VCaP (cell line): ENCODE data around the gene PI4KA.

Experiments
- H3K27ac ChIP-seq: fragments of 450-650 bp; 2 replicates; pipeline ENCODE4 v1.5.1; 2017
- TF ChIP-seq, protein P1 (sequence below): fragments of 450-650 bp; conservative IDR thresholded peaks from 2 replicates; pipeline ENCODE4 v1.5.1; 2017; ENCODE audit warnings: mild to moderate bottlenecking, moderate library complexity

Gene PI4KA

DNA sequence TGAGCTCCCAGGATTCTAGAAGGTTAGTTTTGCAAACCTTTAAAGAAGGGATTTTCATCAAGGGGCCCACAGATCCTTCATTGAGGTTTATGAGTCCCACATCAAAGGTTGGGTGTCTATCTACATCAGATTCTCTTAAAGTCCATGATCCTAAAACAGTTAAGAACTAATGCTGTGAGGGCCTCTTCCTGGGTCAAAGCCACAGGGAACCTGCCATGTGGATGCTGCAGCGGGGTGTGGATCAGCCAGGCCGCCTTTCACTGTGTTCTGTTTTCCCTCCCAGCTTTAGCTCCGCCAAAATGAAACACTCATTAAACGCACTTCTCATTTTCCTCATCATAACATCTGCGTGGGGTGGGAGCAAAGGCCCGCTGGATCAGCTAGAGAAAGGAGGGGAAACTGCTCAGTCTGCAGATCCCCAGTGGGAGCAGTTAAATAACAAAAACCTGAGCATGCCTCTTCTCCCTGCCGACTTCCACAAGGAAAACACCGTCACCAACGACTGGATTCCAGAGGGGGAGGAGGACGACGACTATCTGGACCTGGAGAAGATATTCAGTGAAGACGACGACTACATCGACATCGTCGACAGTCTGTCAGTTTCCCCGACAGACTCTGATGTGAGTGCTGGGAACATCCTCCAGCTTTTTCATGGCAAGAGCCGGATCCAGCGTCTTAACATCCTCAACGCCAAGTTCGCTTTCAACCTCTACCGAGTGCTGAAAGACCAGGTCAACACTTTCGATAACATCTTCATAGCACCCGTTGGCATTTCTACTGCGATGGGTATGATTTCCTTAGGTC lies 79.4 kb downstream of the PI4KA start:
- TF ChIP-seq, protein P1, sequence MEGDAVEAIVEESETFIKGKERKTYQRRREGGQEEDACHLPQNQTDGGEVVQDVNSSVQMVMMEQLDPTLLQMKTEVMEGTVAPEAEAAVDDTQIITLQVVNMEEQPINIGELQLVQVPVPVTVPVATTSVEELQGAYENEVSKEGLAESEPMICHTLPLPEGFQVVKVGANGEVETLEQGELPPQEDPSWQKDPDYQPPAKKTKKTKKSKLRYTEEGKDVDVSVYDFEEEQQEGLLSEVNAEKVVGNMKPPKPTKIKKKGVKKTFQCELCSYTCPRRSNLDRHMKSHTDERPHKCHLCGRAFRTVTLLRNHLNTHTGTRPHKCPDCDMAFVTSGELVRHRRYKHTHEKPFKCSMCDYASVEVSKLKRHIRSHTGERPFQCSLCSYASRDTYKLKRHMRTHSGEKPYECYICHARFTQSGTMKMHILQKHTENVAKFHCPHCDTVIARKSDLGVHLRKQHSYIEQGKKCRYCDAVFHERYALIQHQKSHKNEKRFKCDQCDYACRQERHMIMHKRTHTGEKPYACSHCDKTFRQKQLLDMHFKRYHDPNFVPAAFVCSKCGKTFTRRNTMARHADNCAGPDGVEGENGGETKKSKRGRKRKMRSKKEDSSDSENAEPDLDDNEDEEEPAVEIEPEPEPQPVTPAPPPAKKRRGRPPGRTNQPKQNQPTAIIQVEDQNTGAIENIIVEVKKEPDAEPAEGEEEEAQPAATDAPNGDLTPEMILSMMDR = no peak
- peak overlapping the region; percentile 98 for H3K27ac ChIP-seq

GRCh38 chr22:20777420-20778177 lies 81.0 kb downstream of the PI4KA start:
- peak overlapping the region; percentile 98 for H3K27ac ChIP-seq
- TF ChIP-seq, protein P1 = peak; percentile 53

- TF ChIP-seq, protein P1 = no peak
- H3K27ac ChIP-seq = peak overlapping the region; percentile 98
Measured at GRCh38 chr22:20776624-20777405, 81.8 kb downstream of the PI4KA start.

- H3K27ac ChIP-seq = peak overlapping the region; percentile 98; the same call in 1 of the 2 replicates
Measured at GRCh38 chr22:20775342-20775895, 83.2 kb downstream of the PI4KA start.

DNA sequence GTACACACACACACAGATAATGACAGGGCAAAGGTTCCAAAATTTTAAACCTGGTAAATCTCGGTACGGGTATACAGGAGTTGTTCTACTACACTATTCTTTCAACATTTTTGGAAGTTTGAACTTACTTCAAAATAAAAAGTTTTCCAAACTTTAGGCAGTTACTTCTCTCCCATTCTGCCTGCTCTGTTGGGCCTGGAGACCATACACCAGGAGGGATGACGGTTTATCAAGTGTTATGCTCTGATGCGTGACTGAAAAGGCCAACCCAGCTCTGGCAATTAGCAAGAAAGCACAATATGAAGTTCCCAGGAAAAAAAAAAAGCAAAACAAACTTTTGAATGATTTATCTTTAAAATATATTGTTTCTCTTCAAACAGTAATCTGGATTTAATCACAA lies 83.7 kb downstream of the PI4KA start:
- TF ChIP-seq, protein P1 = no peak
- H3K27ac ChIP-seq = 0 out of 2 replicates have a peak overlapping the region, but pooled peaks have one; percentile 1

More at GRCh38 chr22:20775342-20775895, 83.2 kb downstream of the PI4KA start:
- TF ChIP-seq, protein P1 = no peak

DNA sequence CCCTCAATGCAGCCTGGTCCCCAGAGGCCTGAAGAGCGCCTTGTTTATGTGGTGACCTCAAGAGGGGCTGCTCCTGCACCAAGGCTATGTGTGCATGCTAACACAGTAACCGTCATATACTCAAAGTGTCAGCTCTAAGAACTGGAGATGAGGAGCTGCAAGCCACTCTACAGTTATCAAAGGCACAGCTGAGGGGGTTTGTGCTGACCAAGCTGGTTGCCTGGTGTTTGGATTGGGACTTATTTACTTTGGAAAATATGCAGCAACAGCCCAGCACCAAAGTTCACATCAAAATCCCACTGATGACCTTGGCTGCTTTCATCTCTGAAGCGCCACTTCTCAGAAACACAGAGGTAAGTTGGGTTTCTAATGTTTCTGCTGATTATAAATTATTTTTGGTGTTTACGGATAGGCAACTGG lies 84.8 kb downstream of the PI4KA start, which contains the start of gene SERPIND1:
SERPIND1 (plus strand) TSS at position 321 of the 420 bp plus-strand sequence. CDS start 5,200 bp downstream, outside the sequence.
- TF ChIP-seq, protein P1 = no peak
- H3K27ac ChIP-seq = peak within 1 kb of the TSS; percentile 7; the same call in 1 of the 2 replicates
